ENCODE measurements around the gene CAPN8.

DNA sequence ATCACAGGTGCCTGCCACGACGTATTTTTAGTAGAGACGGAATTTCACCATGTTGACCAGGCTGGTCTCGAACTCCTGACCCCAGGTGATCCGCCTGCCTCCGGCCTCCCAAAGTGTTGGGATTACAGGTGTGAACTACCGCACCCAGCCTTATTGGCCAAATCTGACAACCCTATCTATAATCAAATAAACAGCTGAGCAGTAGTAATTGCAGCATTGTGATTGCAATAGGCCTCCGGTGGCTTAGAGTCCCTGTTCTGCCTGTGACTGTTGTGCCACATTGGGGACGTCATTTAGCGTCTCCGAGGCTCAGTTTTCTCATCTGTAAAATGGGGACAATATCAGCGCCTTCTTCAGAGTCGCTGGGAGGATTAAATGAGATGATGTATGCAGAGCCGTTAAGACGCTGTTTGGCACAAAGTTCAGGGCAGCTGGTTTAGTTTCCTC, 46.3 kb upstream of the CAPN8 start:
- TF ChIP-seq EZH2 (IDR thresholded peaks at IDR 0.05; ENCODE audit: borderline replicate concordance, low read depth, low read length, severe bottlenecking), result no peak
- TF ChIP-seq, protein P1, sequence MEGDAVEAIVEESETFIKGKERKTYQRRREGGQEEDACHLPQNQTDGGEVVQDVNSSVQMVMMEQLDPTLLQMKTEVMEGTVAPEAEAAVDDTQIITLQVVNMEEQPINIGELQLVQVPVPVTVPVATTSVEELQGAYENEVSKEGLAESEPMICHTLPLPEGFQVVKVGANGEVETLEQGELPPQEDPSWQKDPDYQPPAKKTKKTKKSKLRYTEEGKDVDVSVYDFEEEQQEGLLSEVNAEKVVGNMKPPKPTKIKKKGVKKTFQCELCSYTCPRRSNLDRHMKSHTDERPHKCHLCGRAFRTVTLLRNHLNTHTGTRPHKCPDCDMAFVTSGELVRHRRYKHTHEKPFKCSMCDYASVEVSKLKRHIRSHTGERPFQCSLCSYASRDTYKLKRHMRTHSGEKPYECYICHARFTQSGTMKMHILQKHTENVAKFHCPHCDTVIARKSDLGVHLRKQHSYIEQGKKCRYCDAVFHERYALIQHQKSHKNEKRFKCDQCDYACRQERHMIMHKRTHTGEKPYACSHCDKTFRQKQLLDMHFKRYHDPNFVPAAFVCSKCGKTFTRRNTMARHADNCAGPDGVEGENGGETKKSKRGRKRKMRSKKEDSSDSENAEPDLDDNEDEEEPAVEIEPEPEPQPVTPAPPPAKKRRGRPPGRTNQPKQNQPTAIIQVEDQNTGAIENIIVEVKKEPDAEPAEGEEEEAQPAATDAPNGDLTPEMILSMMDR (IDR thresholded peaks at IDR 0.05; ENCODE audit: borderline replicate concordance, extremely low read depth, low read length, poor library complexity, severe bottlenecking), result no peak

Data from DND-41 (cell line).